ENCODE data around the gene ORAI3. TPM values are rescaled to one million over a fixed set of nuclear protein-coding genes. Genes with fewer than 3 reads are reported as not detected.

ORAI3 gene
- total and polyA plus RNA-seq, 2 of the 13 experiments (the other 11 are each of a cell fraction or from before 2014, with no cell fraction given): 11.4 to 32.0 TPM

- TF ChIP-seq GPBP1L1 (CRISPR knock-in tag; IDR thresholded peaks at IDR 0.05): no peak
- no peak for TF ChIP-seq KDM5A (IDR thresholded peaks at IDR 0.05; ENCODE audit: borderline replicate concordance, low read length)
- no peak for TF ChIP-seq ZMAT5 (CRISPR knock-in tag; IDR thresholded peaks at IDR 0.05; ENCODE audit: borderline replicate concordance, low read depth)
- TF ChIP-seq ZNF430 (CRISPR knock-in tag; IDR thresholded peaks at IDR 0.05): no peak
- no peak for TF ChIP-seq ZNF138 (CRISPR knock-in tag; IDR thresholded peaks at IDR 0.05; ENCODE audit: low read depth)
- no peak for TF ChIP-seq ZNF275 (CRISPR knock-in tag; IDR thresholded peaks at IDR 0.05; ENCODE audit: borderline replicate concordance)
- TF ChIP-seq ZFP1 (CRISPR knock-in tag; IDR thresholded peaks at IDR 0.05): no peak
- TF ChIP-seq CBX2 (IDR thresholded peaks at IDR 0.05; ENCODE audit: low read depth, low read length): no peak
- TF ChIP-seq CBX2 (CRISPR knock-in tag; IDR thresholded peaks at IDR 0.05; ENCODE audit: low read depth): no peak
- no peak for TF ChIP-seq ZNF256 (CRISPR knock-in tag; conservative IDR thresholded peaks at IDR 0.05)
- TF ChIP-seq CREB3 (CRISPR knock-in tag; IDR thresholded peaks at IDR 0.05): no peak
- TF ChIP-seq CEBPB (IDR thresholded peaks at IDR 0.05; ENCODE audit: borderline replicate concordance, low read depth, low read length): no peak
- peak; percentile 72; the same call in 1 of the 2 replicates for TF ChIP-seq TARDBP (CRISPR knock-in tag; IDR thresholded peaks at IDR 0.05)
- 0 out of 2 replicates have a peak, but pooled peaks have one; percentile 29 for TF ChIP-seq AKAP8 (CRISPR knock-in tag; IDR thresholded peaks at IDR 0.05)
- TF ChIP-seq ZNF260 (CRISPR knock-in tag; IDR thresholded peaks at IDR 0.05; ENCODE audit: borderline replicate concordance, low read depth): no peak
- no peak for TF ChIP-seq KDM6A (CRISPR knock-in tag; IDR thresholded peaks at IDR 0.05; ENCODE audit: low read depth)
- TF ChIP-seq, protein P1, sequence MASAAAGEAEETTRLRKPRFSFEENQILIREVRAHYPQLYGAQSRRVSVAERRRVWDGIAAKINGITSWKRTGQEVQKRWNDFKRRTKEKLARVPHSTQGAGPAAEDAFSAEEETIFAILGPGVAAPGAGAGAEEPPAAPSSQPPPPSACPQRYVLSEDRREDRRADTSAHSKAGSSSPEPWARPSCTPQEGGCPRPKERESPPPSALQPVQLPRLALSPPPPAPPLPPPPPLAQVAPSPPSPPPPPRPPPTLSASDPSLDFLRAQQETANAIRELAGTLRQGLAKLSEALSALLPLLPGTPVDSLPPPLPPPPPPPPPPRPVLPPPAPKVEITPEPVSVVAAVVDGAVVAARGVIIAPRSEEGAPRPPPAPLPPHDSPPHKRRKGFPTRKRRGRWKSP (CRISPR knock-in tag; IDR thresholded peaks at IDR 0.05): no peak; the same call in 1 of the 2 replicates
- TF ChIP-seq POGZ (CRISPR knock-in tag; IDR thresholded peaks at IDR 0.05): no peak
- TF ChIP-seq REXO4 (CRISPR knock-in tag; IDR thresholded peaks at IDR 0.05; ENCODE audit: borderline replicate concordance): no peak
- TF ChIP-seq ZNF143 (CRISPR knock-in tag; IDR thresholded peaks at IDR 0.05): peak; percentile 76
- peak; percentile 40 for TF ChIP-seq ZNF883 (CRISPR knock-in tag; IDR thresholded peaks at IDR 0.05; ENCODE audit: not compliant biosample characterization)
- TF ChIP-seq KLF12 (CRISPR knock-in tag; IDR thresholded peaks at IDR 0.05; ENCODE audit: borderline replicate concordance): 0 out of 2 replicates have a peak, but pooled peaks have one; percentile 50
- TF ChIP-seq SNRNP70 (IDR thresholded peaks at IDR 0.05; ENCODE audit: low read depth, low read length): no peak
- no peak for TF ChIP-seq CCAR2 (optimal IDR thresholded peaks at IDR 0.05; ENCODE audit: low read depth, low read length)
- no peak for TF ChIP-seq ZSCAN29 (CRISPR knock-in tag; conservative IDR thresholded peaks at IDR 0.05)
- peak; percentile 68; the same call in 1 of the 2 replicates for TF ChIP-seq ZBTB20 (CRISPR knock-in tag; IDR thresholded peaks at IDR 0.05; ENCODE audit: borderline replicate concordance, low read depth)
Observed at GRCh38 chr16:30941600-30942425, 7.1 kb upstream of the ORAI3 start (continued).
